ENCODE data around the gene MMS22L.
"Not testable (repeated sequence)": the region's sequence is repeated elsewhere in the genome, so short reads cannot be mapped to it uniquely, and the experiment has no call there.

Gene MMS22L

GRCh38 chr6:97231911-97232310, 51.1 kb downstream of the MMS22L start:
- no peak for DNase-seq

GRCh38 chr6:97222903-97223302, 60.1 kb downstream of the MMS22L start:
- DNase-seq = no peak

- DNase-seq = no peak
These were observed 64.1 kb downstream of the MMS22L start for GRCh38 chr6:97218912-97219311.

GRCh38 chr6:97215157-97215769, 67.8 kb downstream of the MMS22L start:
- no peak for DNase-seq

- DNase-seq = no peak
These were observed 68.3 kb downstream of the MMS22L start for GRCh38 chr6:97214671-97215070.

- DNase-seq = no peak
These were observed 75.6 kb downstream of the MMS22L start for GRCh38 chr6:97207383-97207782.

GRCh38 chr6:97205966-97206365, 77.0 kb downstream of the MMS22L start:
- DNase-seq = no peak

- peak; percentile 65 for DNase-seq
These were observed 79.7 kb downstream of the MMS22L start for GRCh38 chr6:97203343-97203742.

- no peak for DNase-seq
These were observed 84.9 kb downstream of the MMS22L start for GRCh38 chr6:97198046-97198565.

GRCh38 chr6:97195117-97195516, 87.9 kb downstream of the MMS22L start:
- DNase-seq = peak; percentile 79

GRCh38 chr6:97189767-97190166, 93.2 kb downstream of the MMS22L start:
- DNase-seq = no peak

- no peak for DNase-seq
These were observed 95.1 kb downstream of the MMS22L start for GRCh38 chr6:97187951-97188350.

- peak; percentile 64 for DNase-seq
These were observed 96.5 kb downstream of the MMS22L start for GRCh38 chr6:97186416-97186999.

GRCh38 chr6:97177905-97178304, 105.1 kb downstream of the MMS22L start:
- DNase-seq = no peak

- no peak for DNase-seq
These were observed 106.5 kb downstream of the MMS22L start for GRCh38 chr6:97176468-97176867.

- no peak for DNase-seq
These were observed 107.2 kb downstream of the MMS22L start for GRCh38 chr6:97175806-97176205.

- no peak for DNase-seq
These were observed 108.5 kb downstream of the MMS22L start for GRCh38 chr6:97174471-97174870.

- DNase-seq = no peak
These were observed 122.7 kb downstream of the MMS22L start for GRCh38 chr6:97160280-97160679.

GRCh38 chr6:97155447-97155846, 127.6 kb downstream of the MMS22L start:
- not testable (repeated sequence) for DNase-seq

GRCh38 chr6:97154015-97154414, 129.0 kb downstream of the MMS22L start:
- DNase-seq = no peak

- peak; percentile 44 for DNase-seq
These were observed 131.4 kb downstream of the MMS22L start for GRCh38 chr6:97151601-97152000.

- DNase-seq = no peak
These were observed 132.1 kb downstream of the MMS22L start for GRCh38 chr6:97150932-97151331.

- peak; percentile 11 for DNase-seq
These were observed 135.6 kb downstream of the MMS22L start for GRCh38 chr6:97147421-97147820.

GRCh38 chr6:97145691-97146090, 137.3 kb downstream of the MMS22L start:
- DNase-seq = no peak

- no peak for DNase-seq
These were observed 141.3 kb downstream of the MMS22L start for GRCh38 chr6:97141756-97142155.

Measured in NCI-H2171 treated with DMSO at 0.1 percent for 48 hours (cell line).